GM21367 (cell line): ENCODE data around the gene PTPN21.
A peak's percentile ranks its signal among the peaks of the same experiment; 100 is the strongest.
"Not testable (repeated sequence)": the region's sequence is repeated elsewhere in the genome, so short reads cannot be mapped to it uniquely, and the experiment has no call there.

ENCODE experiments used
- ATAC-seq: cut with Tn5 transposase; IDR thresholded peaks from one replicate; pipeline ENCODE4 v1.9.1; 2021; ENCODE audit not compliant: unreplicated experiment

PTPN21 gene

DNA sequence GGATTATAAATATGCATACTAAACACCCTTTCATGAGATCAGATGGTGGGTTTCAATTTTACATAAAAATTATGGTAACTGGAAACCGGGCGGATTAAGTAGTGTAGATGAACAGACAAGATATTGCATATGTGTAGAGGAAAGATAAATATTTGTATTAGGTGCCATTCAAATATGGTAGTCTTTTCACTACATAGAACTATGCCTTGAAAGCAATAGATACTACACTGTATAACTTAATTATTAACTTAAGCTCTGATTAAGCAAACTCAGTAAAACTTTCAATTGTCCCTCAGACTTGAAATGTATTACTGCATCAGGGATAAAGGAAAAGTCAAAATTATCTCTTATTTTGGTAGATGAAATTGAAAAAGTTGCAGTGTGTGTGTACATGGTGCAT is 1.9 kb downstream of the PTPN21 start:
- ATAC-seq, result no peak

DNA sequence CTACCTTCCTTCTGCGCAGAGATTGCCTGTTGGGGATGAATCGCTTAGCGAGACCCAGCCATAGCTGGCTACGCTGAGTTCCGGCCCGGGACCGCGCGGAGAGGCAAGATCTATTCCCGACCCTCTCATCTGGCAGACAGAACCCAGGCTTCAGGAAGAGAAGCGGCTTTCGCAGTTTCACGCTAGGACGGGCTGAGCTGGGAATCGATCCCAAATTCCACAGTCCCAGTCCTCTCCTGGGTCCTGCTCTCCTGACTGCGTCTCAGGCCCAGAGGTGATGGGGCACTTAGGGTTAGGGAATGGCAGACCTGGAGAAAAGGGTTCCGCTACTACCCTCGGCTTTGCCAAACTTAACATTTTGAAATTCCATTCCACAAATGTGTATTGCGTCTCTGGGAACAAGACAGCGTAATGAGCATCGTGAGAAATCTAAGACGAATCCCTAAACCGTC is 2.8 kb downstream of the PTPN21 start:
- ATAC-seq, result no peak

- ATAC-seq, result peak; percentile 58
Observed at GRCh38 chr14:88551094-88551870, 3.5 kb downstream of the PTPN21 start.

DNA sequence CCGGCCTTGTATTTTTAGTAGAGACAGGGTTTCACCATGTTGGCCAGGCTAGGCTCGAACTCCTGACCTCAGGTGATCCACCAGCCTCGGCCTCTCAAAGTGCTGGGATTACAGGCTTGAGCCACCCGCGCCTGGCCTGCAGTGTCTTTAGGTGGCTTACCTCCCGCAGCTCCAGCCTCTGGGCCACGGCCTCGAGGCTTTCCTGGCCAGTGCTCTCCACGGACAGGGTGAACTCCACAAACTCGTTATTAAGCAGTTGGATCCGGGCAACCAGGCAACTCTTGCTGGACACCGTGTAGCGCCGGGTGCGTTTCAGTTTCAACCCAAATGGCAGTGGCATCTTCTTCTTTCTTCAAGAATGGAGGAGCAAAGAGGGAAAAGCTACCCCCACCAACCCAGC is 4.7 kb downstream of the PTPN21 start:
- no peak for ATAC-seq

GRCh38 chr14:88547386-88547780 is 7.4 kb downstream of the PTPN21 start:
- ATAC-seq, result no peak

GRCh38 chr14:88546621-88547385 is 8.0 kb downstream of the PTPN21 start:
- no peak for ATAC-seq

- ATAC-seq, result no peak
Observed at GRCh38 chr14:88545256-88545655, 9.6 kb downstream of the PTPN21 start.

DNA sequence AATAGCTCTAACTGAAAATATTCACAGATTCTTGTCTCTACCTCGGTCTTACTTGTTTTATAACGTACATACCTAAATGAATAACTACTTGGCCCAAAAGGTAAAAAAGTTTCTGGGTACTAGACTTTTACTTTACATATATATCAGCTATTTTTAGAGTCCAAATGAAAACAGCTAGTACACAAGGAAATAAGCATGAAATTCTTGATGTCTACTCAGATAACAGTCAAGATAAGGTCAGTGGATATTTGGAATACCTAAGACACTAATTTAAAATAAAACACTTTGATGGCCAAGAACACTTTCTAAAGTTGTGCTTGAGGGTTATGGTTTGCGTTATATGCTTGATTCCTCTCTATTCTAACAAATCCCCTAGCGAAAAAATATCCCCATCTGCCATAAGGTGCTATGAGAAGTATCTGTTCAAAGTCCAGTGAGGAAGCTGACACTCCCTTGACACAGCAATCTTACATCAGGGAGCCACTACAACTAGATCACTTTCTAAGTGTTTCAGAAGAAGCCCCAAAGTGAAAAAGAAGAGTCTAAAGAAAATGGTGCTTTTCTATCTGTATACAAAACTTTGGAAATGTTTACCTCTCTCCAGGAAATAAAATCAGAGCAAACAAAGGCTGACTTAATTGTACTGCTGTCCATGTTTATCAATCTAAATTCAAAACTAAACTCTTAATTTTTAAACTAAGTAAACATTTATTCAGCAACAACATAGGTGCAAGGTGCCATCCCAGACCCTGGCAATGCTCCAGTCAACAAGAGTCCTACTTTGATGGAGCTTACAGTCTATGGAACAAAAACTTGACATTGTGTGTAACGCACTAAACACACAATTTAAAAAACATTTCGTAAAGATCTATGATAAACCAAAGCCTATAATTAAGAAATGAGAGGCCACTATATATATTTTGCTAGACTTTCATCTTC is 11.7 kb downstream of the PTPN21 start:
- no peak for ATAC-seq

DNA sequence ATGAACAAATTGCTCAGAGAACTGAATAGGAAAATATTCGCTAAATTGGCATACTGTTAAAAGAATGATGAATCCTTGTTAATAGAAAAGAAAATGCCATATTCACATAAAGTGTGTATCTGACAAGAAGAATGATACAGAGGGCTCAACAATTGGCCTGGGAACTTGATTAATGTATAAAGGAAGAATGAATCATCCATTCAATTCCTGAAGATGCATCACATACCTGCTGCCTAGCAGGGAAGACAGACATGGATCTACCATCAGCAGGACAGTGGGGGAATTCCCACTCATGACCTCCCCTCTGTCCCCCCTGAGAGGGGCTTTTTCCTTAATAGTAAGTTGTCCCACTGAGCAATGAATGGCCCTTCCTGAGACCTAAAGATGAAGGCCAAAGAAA is 13.5 kb downstream of the PTPN21 start:
- no peak for ATAC-seq

DNA sequence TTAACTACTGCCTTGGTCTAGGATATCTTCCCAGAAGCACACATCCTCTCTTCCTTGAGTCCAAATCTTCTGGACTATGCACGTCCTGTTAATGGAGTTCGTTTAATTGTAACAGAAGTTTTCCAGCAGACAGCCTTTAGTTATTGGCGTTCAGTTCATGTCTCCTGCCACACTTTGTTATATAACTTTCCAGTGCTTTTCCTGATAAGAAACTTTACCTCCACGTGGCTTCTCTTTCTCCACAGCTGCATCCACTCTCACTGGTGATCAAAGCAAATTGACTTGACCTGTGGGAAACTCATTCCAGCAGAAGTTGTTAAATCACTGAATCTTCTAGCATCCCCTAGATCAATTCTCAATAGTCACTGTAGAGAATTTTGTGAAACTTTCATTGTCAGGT is 19.0 kb downstream of the PTPN21 start:
- ATAC-seq, result no peak

- no peak for ATAC-seq
Observed at GRCh38 chr14:88535149-88535548, 19.7 kb downstream of the PTPN21 start.

DNA sequence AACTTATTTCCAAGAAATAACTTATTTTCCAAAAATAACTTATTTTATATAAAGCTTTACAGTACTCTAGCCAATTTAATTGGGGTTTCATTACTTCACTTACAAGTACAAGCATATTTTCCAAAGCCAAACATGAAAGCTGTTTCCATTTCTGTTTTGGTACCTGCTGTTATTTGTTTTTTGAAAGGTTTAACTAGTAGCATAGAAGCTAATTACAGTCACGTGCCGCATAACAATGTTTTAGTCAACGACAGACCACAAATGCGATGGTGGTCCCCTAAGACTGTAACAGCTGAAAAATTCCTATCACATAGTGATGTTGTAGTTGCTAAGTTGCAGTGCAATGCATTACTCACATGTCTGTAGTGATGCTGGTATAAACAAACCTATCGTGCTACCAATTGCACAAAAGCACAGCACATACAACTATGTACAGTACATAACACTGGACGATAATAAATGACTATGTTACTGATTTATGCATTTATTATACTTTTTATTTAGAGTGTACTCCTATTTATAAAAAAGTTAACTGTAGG is 21.7 kb downstream of the PTPN21 start:
- ATAC-seq, result no peak

DNA sequence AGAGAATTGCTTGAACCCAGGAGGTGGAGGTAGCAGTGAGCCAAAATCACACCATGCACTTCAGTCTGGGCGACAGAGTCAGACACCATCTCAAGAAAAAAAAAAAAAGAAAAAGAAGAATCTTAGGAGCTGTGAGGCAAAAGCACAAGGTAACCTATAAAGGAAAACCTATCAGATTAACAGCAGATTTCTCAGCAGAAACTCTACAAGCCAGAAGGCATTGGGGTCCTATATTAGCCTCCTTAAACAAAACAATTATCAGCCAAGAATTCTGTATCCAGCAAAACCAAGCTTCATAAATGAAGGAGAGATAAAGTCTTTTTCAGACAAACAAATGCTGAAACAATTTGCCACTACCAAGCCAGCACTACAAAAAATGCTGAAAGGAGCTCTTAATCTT is 24.9 kb downstream of the PTPN21 start:
- ATAC-seq, result not testable (repeated sequence)

- no peak for ATAC-seq
Observed at GRCh38 chr14:88522393-88522792, 32.4 kb downstream of the PTPN21 start.

DNA sequence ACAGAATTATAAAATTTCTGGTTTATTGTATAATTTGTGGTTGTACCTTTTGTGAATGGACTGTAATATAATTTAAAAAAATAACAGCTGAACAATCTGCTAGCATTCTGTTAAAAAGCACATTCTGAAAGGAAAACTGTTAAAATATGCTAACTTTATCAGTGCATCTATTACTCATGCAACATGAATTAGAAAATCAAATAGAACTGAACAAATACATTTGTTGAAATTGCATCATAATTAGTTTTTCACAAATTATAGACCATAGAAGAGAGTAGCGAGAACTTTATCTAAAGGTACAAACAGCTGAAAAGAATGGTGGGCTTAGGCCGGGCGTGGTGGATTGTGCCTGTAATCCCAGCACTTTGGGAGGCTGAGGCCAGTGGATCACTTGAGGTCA is 33.0 kb downstream of the PTPN21 start:
- no peak for ATAC-seq

DNA sequence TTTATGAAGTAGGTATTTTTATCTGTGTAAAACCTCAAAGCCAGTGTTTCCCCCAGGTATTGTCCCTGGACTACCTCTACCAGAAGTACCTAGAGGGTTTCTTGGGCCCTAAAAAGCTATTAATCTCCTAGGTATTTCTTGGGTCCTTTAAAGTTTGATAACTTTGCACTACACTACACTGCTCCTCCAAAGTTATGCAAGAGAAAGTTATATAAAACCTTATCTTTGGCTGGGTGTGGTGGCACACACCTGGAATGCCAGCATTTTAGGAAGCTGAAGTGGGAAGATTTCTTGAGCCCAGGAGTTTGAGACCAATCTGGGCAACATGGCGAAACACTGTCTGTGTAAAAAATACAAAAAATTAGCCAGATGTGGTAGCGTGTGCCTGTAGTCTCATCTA is 34.9 kb downstream of the PTPN21 start:
- no peak for ATAC-seq

DNA sequence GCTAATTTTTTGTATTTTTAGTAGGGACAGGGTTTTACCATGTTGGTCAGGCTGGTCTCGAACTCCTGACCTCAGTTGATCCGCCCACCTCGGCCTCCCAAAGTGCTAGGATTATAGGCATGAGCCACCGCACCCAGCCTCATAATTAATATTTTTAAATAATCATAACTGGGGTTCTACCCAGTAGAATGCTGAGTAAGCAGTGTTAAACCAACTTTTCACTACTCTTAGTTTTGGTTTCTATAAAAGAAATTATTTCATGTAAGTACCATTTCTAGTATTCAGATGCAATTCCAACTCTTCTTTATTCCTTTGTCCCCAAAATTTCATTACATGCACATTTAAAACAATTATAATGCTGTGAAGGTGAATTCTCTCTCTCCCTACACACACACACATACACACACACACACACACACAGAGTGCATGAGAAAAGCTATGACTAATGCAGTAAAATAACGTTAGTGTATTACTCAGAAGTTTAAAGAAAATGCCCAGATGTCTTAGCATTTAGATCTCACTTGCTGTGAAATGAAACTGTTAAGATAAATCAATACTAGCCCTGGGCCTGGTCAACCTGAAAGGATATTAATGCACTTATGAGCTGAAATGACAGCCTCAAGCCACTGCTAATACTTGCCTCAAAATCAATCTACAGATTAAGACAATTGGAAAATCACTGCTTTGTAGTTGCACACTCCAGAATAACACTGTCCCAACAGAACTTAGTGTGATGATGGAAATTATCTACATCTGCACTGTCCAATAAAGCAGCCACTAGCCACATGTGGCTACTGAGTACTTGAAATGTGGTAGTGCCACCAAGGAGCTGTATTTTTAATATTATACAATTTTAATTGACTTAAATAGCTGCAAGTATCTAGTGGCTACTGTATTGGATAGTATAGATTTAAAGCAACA is 36.0 kb downstream of the PTPN21 start:
- no peak for ATAC-seq

DNA sequence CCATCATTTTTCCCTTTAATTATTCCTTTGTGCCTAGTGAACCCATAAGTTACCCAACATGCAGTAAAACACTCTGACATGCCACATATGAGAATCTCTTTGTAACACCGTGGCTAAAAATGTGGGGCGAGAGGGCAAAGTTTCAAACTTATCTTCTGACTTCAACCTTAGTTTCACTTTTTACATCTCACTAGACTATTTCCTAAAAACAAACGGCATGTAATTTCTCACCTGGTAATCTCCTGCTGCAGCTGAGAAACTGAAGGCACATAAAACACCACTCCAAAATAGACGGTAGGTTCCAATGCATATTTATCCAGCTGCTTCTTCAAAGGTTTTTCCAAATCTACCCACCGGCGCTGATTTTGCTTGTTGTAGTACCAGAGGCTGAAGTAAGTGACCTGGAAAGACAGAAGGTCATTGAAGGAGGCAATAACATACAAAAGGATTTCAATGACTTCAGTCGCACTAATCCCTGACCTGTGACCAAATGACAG is 37.9 kb downstream of the PTPN21 start:
- ATAC-seq, result no peak

DNA sequence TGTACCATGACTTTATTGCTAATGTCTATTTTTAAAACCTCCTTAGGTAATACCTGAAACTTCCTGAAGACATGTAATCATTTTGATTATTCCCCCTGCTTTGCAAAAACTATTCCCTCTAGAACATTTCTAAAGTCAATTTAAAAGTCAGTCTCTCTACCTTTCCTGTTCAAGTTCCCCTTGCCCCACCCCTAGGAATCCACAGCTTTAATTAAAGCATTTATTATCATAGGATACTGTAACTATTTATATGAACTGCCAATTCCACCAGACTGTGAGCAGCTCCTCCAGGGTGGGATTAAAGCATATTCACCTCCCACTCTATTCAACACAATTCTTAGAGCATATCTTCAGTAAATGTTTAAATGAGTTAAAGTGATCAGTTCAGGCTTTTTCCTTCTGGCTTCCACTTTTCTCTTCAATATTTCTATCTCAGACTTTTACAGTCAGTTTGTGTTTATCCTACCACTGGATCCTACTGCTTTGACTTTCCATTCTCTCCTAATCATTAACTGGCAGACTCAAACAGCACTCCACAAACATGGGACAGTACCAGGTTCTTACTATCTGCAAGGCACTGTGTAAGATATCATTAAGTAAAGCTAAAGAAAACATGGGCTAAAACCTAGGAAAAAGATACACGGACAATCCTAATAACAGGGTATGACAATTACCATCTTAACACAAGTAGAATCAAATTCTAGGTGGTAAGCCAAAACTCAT is 39.1 kb downstream of the PTPN21 start:
- no peak for ATAC-seq
